ENCODE data around the gene VRK2.

DNA sequence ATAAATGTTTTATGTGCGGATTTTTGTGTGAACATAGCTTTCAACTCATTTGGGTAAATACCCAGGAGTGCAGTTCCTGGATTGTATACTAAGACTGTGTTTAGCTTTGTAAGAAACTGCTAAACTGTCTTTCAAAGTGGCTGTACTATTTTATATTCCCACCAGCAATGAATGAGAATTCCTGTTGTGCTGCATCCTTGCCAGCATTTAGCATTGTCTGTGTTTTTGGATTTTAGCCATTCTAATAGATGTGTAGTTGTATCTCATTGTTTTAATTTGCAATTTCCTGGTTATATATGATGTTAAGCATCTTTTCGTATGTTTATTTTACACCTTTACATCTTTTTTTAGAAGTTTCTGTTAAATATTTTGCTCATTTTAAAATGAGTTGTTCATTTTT, 24.2 kb downstream of the VRK2 start:
- no peak for TF ChIP-seq POLR2AphosphoS5 (IDR thresholded peaks at IDR 0.05; ENCODE audit: low read depth, low read length)
- TF ChIP-seq POLR2A (IDR thresholded peaks at IDR 0.05; ENCODE audit: low read depth, low read length), result no peak

Data from GM12892 (cell line).